ENCODE measurements around the gene FANCE.
"Not testable (repeated sequence)": the region's sequence is repeated elsewhere in the genome, so short reads cannot be mapped to it uniquely, and the experiment has no call there.

Gene FANCE

GRCh38 chr6:35429463-35429862, 22.7 kb upstream of the FANCE start:
- no peak for TF ChIP-seq CTCF (IDR thresholded peaks at IDR 0.05; ENCODE audit: low read depth, low read length, missing control alignments)
- H3K4me3 ChIP-seq (replicated peaks; ENCODE audit: low read depth, low read length), result no peak overlapping the region
- DNase-seq (ENCODE audit: extremely low read depth, low read depth), result no peak

- TF ChIP-seq CTCF (IDR thresholded peaks at IDR 0.05; ENCODE audit: low read depth, low read length, missing control alignments), result no peak
- DNase-seq (ENCODE audit: extremely low read depth, low read depth), result no peak
- H3K4me3 ChIP-seq (replicated peaks; ENCODE audit: low read depth, low read length), result no peak overlapping the region
These were observed 19.8 kb upstream of the FANCE start for GRCh38 chr6:35432291-35432690.

GRCh38 chr6:35432702-35433101, 19.4 kb upstream of the FANCE start:
- H3K4me3 ChIP-seq (replicated peaks; ENCODE audit: low read depth, low read length); DNase-seq (ENCODE audit: extremely low read depth, low read depth): not testable (repeated sequence)

GRCh38 chr6:35435074-35435837, 16.9 kb upstream of the FANCE start:
- H3K4me3 ChIP-seq (replicated peaks; ENCODE audit: low read depth, low read length), result no peak overlapping the region
- DNase-seq (ENCODE audit: extremely low read depth, low read depth), result no peak
- TF ChIP-seq CTCF (IDR thresholded peaks at IDR 0.05; ENCODE audit: low read depth, low read length, missing control alignments), result no peak

- DNase-seq (ENCODE audit: extremely low read depth, low read depth), result no peak
- H3K4me3 ChIP-seq (replicated peaks; ENCODE audit: low read depth, low read length), result no peak overlapping the region
- TF ChIP-seq CTCF (IDR thresholded peaks at IDR 0.05; ENCODE audit: low read depth, low read length, missing control alignments), result no peak
These were observed 15.9 kb upstream of the FANCE start for GRCh38 chr6:35436071-35436857.

- DNase-seq (ENCODE audit: extremely low read depth, low read depth); H3K4me3 ChIP-seq (replicated peaks; ENCODE audit: low read depth, low read length): not testable (repeated sequence)
These were observed 13.6 kb upstream of the FANCE start for GRCh38 chr6:35438378-35439065.

GRCh38 chr6:35439308-35439707, 12.8 kb upstream of the FANCE start:
- no peak overlapping the region for H3K4me3 ChIP-seq (replicated peaks; ENCODE audit: low read depth, low read length)
- DNase-seq (ENCODE audit: extremely low read depth, low read depth), result no peak
- no peak for TF ChIP-seq CTCF (IDR thresholded peaks at IDR 0.05; ENCODE audit: low read depth, low read length, missing control alignments)

All from HFF-Myc (cell line).